HG03159 (cell line): ENCODE data around the gene LEPROT.

Experiments
- ATAC-seq: cut with Tn5 transposase; IDR thresholded peaks from one replicate; pipeline ENCODE4 v1.9.1; 2021; ENCODE audit warnings: mild to moderate bottlenecking, moderate library complexity; ENCODE audit not compliant: unreplicated experiment

Gene LEPROT

GRCh38 chr1:65412256-65412983 is 8.0 kb upstream of the LEPROT start:
- ATAC-seq, result no peak

- ATAC-seq, result no peak
Observed at GRCh38 chr1:65412984-65413375, 7.5 kb upstream of the LEPROT start.

- no peak for ATAC-seq
Observed at GRCh38 chr1:65414538-65414937, 5.9 kb upstream of the LEPROT start.

GRCh38 chr1:65416767-65417166 is 3.7 kb upstream of the LEPROT start:
- ATAC-seq, result no peak

- no peak for ATAC-seq
Observed at GRCh38 chr1:65417729-65418128, 2.7 kb upstream of the LEPROT start.

- ATAC-seq, result no peak
Observed at GRCh38 chr1:65418522-65419185, 1.8 kb upstream of the LEPROT start.

- peak; percentile 91 for ATAC-seq
Observed at GRCh38 chr1:65419681-65420589, 533 bp upstream of the LEPROT start.

GRCh38 chr1:65421351-65422025 is 1.0 kb downstream of the LEPROT start:
- no peak for ATAC-seq

GRCh38 chr1:65422241-65423203 is 2.1 kb downstream of the LEPROT start:
- no peak for ATAC-seq

- no peak for ATAC-seq
Observed at GRCh38 chr1:65423884-65424572, 3.6 kb downstream of the LEPROT start.

- ATAC-seq, result no peak
Observed at GRCh38 chr1:65424573-65424889, 4.1 kb downstream of the LEPROT start.

GRCh38 chr1:65425006-65425405 is 4.5 kb downstream of the LEPROT start:
- ATAC-seq, result no peak

- no peak for ATAC-seq
Observed at GRCh38 chr1:65425697-65426096, 5.2 kb downstream of the LEPROT start.

- no peak for ATAC-seq
Observed at GRCh38 chr1:65429078-65429477, 8.6 kb downstream of the LEPROT start.

GRCh38 chr1:65429806-65430205 is 9.3 kb downstream of the LEPROT start:
- no peak for ATAC-seq

- peak; percentile 52 for ATAC-seq
Observed at GRCh38 chr1:65431111-65431705, 10.7 kb downstream of the LEPROT start.

- ATAC-seq, result no peak
Observed at GRCh38 chr1:65432918-65433317, 12.4 kb downstream of the LEPROT start.

GRCh38 chr1:65434255-65434654 is 13.8 kb downstream of the LEPROT start:
- no peak for ATAC-seq

- ATAC-seq, result no peak
Observed at GRCh38 chr1:65434760-65435159, 14.3 kb downstream of the LEPROT start.
